GM12864 (cell line): ENCODE measurements around the gene MREG.
A peak's percentile ranks its signal among the peaks of the same experiment; 100 is the strongest.

Source experiments
- DNase-seq: peaks from one replicate; pipeline ENCODE4 v3.0.0-alpha.2; 2011; ENCODE audit warnings: low read depth
- H3K4me3 ChIP-seq: 2 replicates; pipeline ENCODE4 v1.5.1; 2011; ENCODE audit warnings: mild to moderate bottlenecking, low read depth, low read length, control low read depth
- CTCF ChIP-seq: IDR thresholded peaks from 2 replicates; pipeline ENCODE4 v1.5.1; 2011; ENCODE audit warnings: low read depth, mild to moderate bottlenecking, moderate library complexity, low read length, control low read depth, inconsistent platforms; ENCODE audit errors: missing control alignments

The MREG gene

GRCh38 chr2:215946586-215946985 lies 66.8 kb downstream of the MREG start:
- no peak for TF ChIP-seq CTCF
- DNase-seq, result no peak

GRCh38 chr2:215942194-215942593 lies 71.2 kb downstream of the MREG start:
- DNase-seq, result no peak
- TF ChIP-seq CTCF, result no peak
- no peak overlapping the region for H3K4me3 ChIP-seq

More at GRCh38 chr2:215946586-215946985, 66.8 kb downstream of the MREG start:
- no peak overlapping the region for H3K4me3 ChIP-seq

DNA sequence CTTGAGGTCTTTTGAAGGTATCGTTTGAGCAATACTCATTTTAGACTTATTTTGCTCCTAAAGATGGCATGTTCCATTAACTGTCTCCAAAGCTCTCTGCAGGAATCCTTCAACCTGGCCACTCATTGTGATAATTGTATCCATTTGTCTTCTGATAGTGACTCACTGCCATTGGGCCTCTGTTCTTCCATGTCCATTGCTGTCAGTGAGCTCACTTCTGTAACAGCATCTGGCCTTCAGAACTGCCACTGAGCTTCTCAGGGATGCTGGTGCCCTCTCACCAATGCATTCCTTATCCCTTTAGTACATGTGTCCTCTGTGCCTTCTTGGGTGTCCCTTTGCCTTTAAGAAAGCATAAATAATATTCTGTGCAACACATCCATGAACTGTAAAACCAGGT lies 71.6 kb downstream of the MREG start:
- no peak overlapping the region for H3K4me3 ChIP-seq
- no peak for TF ChIP-seq CTCF
- no peak for DNase-seq

GRCh38 chr2:215940645-215941184 lies 72.6 kb downstream of the MREG start:
- H3K4me3 ChIP-seq, result no peak overlapping the region
- no peak for TF ChIP-seq CTCF
- DNase-seq, result no peak

- no peak for DNase-seq
- TF ChIP-seq CTCF, result no peak
- H3K4me3 ChIP-seq, result no peak overlapping the region
These were observed 76.2 kb downstream of the MREG start for GRCh38 chr2:215937190-215937589.

DNA sequence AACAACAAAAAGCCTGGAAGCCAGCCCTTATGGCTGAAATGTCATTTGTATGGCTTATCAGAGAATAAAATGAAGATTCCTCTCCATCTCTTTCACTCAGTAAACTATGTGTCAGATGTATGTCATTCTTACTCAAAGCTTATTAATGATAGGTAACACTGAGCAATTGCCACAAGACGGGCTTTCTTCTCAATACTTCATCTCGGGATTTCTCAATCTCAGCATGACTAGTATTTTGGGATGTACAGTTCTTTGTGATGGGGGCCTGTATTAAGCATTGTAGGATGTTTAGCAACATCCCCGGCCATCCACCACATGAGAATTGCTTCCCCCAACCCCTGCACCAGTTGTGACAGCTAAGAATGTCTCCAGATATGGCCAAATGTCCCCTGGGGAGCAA lies 80.2 kb downstream of the MREG start:
- H3K4me3 ChIP-seq, result no peak overlapping the region
- TF ChIP-seq CTCF, result no peak
- DNase-seq, result no peak

- no peak overlapping the region for H3K4me3 ChIP-seq
- peak; percentile 94 for TF ChIP-seq CTCF
- DNase-seq, result peak; percentile 49
These were observed 82.0 kb downstream of the MREG start for GRCh38 chr2:215931256-215931903.
